ENCODE measurements around the gene COQ10B. TPM values are rescaled to one million over a fixed set of nuclear protein-coding genes. Genes with fewer than 3 reads are reported as not detected.

The COQ10B gene
- total and polyA plus RNA-seq, 4 donors, result 12.0 to 22.1 (median 16.5) TPM

DNA sequence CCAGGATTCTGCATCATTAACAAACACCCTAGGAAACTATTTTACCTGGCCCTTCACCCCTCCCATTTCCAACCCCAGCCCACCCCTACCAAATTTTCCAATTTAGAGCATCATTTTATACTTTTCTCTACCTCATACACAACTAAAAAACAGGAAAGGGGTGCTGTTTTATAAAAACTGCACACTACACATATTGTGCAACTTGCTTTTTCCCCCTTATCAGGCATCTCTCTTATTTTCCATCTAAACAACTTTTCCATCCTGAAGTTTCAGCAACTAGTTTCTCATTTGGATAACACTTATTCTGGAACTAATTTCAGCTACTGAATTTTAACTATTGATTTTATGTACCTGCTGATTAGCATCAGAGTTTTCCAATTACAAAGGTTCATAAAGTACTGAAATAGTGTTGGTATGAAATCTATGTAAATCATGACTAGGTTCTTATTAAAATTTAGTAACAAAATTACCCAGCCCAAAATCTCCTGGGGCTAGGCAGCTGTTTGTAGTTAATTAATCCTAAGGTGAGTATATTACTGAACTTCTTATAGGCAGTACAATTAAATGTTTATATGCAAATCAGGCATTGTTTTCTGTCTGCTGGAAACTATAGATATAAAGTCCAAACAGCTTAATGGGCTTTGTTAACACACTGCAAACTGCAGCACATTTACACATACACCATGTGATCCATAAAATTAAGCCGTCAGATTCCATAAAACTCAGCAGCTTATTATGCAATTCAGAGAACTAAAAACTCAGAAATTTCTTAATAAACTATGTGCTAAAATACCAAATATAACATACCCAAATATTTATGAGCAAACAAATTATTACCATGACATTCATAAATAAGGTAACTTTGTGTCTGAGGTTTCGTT, 26.4 kb upstream of the COQ10B start:
- 52% methylated on average over 2 of the region's 2 CpGs for WGBS
- Histone ChIP-seq H3K36me3 (ENCODE audit: control insufficient read depth in 4 of 4, insufficient read depth in 3 of 4, low read depth in 1 of 4, low read length in 3 of 4) (peaks cover 0 to 10% (median 4%) of the 10 kb centered on the region in 4 donors), H3K27me3 (ENCODE audit: control insufficient read depth in 4 of 4, insufficient read depth in 4 of 4, low read length in 3 of 4) (no peaks in the 10 kb centered on the region), H3K9me3 (ENCODE audit: control insufficient read depth in 4 of 4, low read length in 3 of 4) (no peaks in the 10 kb centered on the region), H3K4me3 (ENCODE audit: low read depth in 1 of 3, low read length in 3 of 3) (no peak overlapping the region), H3K4me1 (ENCODE audit: control insufficient read depth in 4 of 4, insufficient read depth in 4 of 4, low read length in 3 of 4) (peaks cover 21 to 52% (median 31%) of the 10 kb centered on the region in 4 donors), H3K9ac (ENCODE audit: low read depth in 1 of 2, low read length in 2 of 2) (no peak overlapping the region), H3K27ac (ENCODE audit: low read depth in 1 of 2, low read length in 2 of 2) (no peak overlapping the region)
- DNase-seq (ENCODE audit: low spot score), result no peak
- TF ChIP-seq, protein P1, sequence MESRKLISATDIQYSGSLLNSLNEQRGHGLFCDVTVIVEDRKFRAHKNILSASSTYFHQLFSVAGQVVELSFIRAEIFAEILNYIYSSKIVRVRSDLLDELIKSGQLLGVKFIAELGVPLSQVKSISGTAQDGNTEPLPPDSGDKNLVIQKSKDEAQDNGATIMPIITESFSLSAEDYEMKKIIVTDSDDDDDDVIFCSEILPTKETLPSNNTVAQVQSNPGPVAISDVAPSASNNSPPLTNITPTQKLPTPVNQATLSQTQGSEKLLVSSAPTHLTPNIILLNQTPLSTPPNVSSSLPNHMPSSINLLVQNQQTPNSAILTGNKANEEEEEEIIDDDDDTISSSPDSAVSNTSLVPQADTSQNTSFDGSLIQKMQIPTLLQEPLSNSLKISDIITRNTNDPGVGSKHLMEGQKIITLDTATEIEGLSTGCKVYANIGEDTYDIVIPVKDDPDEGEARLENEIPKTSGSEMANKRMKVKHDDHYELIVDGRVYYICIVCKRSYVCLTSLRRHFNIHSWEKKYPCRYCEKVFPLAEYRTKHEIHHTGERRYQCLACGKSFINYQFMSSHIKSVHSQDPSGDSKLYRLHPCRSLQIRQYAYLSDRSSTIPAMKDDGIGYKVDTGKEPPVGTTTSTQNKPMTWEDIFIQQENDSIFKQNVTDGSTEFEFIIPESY (IDR thresholded peaks at IDR 0.05), result no peak
- TF ChIP-seq, protein P2, sequence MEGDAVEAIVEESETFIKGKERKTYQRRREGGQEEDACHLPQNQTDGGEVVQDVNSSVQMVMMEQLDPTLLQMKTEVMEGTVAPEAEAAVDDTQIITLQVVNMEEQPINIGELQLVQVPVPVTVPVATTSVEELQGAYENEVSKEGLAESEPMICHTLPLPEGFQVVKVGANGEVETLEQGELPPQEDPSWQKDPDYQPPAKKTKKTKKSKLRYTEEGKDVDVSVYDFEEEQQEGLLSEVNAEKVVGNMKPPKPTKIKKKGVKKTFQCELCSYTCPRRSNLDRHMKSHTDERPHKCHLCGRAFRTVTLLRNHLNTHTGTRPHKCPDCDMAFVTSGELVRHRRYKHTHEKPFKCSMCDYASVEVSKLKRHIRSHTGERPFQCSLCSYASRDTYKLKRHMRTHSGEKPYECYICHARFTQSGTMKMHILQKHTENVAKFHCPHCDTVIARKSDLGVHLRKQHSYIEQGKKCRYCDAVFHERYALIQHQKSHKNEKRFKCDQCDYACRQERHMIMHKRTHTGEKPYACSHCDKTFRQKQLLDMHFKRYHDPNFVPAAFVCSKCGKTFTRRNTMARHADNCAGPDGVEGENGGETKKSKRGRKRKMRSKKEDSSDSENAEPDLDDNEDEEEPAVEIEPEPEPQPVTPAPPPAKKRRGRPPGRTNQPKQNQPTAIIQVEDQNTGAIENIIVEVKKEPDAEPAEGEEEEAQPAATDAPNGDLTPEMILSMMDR (IDR thresholded peaks at IDR 0.05; ENCODE audit: low read depth, low read length, missing input control), result no peak
- TF ChIP-seq YY1 (IDR thresholded peaks at IDR 0.05) (no peak), RAD21 (IDR thresholded peaks at IDR 0.05) (no peak), TAF1 (conservative IDR thresholded peaks at IDR 0.05) (no peak), JUND (IDR thresholded peaks at IDR 0.05) (no peak), NR2F2 (IDR thresholded peaks at IDR 0.05) (no peak), SP1 (IDR thresholded peaks at IDR 0.05) (no peak)
- TF ChIP-seq, protein P3, sequence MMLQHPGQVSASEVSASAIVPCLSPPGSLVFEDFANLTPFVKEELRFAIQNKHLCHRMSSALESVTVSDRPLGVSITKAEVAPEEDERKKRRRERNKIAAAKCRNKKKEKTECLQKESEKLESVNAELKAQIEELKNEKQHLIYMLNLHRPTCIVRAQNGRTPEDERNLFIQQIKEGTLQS (IDR thresholded peaks at IDR 0.05), result no peak
- TF ChIP-seq, protein P4, sequence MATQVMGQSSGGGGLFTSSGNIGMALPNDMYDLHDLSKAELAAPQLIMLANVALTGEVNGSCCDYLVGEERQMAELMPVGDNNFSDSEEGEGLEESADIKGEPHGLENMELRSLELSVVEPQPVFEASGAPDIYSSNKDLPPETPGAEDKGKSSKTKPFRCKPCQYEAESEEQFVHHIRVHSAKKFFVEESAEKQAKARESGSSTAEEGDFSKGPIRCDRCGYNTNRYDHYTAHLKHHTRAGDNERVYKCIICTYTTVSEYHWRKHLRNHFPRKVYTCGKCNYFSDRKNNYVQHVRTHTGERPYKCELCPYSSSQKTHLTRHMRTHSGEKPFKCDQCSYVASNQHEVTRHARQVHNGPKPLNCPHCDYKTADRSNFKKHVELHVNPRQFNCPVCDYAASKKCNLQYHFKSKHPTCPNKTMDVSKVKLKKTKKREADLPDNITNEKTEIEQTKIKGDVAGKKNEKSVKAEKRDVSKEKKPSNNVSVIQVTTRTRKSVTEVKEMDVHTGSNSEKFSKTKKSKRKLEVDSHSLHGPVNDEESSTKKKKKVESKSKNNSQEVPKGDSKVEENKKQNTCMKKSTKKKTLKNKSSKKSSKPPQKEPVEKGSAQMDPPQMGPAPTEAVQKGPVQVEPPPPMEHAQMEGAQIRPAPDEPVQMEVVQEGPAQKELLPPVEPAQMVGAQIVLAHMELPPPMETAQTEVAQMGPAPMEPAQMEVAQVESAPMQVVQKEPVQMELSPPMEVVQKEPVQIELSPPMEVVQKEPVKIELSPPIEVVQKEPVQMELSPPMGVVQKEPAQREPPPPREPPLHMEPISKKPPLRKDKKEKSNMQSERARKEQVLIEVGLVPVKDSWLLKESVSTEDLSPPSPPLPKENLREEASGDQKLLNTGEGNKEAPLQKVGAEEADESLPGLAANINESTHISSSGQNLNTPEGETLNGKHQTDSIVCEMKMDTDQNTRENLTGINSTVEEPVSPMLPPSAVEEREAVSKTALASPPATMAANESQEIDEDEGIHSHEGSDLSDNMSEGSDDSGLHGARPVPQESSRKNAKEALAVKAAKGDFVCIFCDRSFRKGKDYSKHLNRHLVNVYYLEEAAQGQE (IDR thresholded peaks at IDR 0.05), result no peak

DNA sequence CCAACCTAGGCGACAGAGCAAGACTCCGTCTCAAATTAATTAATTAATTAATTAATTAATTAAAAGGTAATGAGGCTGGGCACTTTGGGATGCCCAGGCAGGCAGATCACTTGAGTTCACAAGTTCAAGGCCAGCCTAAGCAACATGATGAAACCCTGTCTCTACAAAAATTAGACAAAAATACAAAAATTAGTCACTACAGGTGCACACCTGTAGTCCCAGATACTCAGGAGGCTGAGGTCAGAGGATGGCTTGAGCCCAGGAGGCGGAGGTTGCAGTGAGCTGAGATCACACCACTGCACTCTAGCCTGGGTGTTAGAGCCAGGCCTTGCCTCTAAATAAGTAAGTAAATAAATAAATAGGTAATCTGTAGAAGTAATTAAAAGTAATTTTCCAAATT, 25.4 kb upstream of the COQ10B start:
- Histone ChIP-seq H3K36me3 (ENCODE audit: control insufficient read depth in 4 of 4, insufficient read depth in 3 of 4, low read depth in 1 of 4, low read length in 3 of 4) (peaks cover 0 to 5% (median 2%) of the 10 kb centered on the region in 4 donors), H3K9me3 (ENCODE audit: control insufficient read depth in 4 of 4, low read length in 3 of 4) (no peaks in the 10 kb centered on the region), H3K4me3 (ENCODE audit: low read depth in 1 of 3, low read length in 3 of 3) (no peak overlapping the region), H3K4me1 (ENCODE audit: control insufficient read depth in 4 of 4, insufficient read depth in 4 of 4, low read length in 3 of 4) (peaks cover 24 to 62% (median 40%) of the 10 kb centered on the region in 4 donors), H3K27me3 (ENCODE audit: control insufficient read depth in 4 of 4, insufficient read depth in 4 of 4, low read length in 3 of 4) (no peaks in the 10 kb centered on the region), H3K27ac (ENCODE audit: low read depth in 1 of 2, low read length in 2 of 2) (no peak overlapping the region), H3K9ac (ENCODE audit: low read depth in 1 of 2, low read length in 2 of 2) (no peak overlapping the region)
- 95% methylated on average over 3 of the region's 3 CpGs for WGBS
- DNase-seq (ENCODE audit: low spot score), result no peak
- TF ChIP-seq, protein P2 (IDR thresholded peaks at IDR 0.05; ENCODE audit: low read depth, low read length, missing input control), result no peak
- TF ChIP-seq RAD21 (IDR thresholded peaks at IDR 0.05) (no peak), TAF1 (conservative IDR thresholded peaks at IDR 0.05) (no peak), HNF4G (IDR thresholded peaks at IDR 0.05) (no peak), GABPA (IDR thresholded peaks at IDR 0.05 in 1 of 2, conservative IDR thresholded peaks at IDR 0.05 in 1 of 2) (no peak), EGR1 (IDR thresholded peaks at IDR 0.05; ENCODE audit: low read depth in 2 of 2) (no peak), RXRA (IDR thresholded peaks at IDR 0.05) (no peak), YY1 (IDR thresholded peaks at IDR 0.05) (no peak), JUND (IDR thresholded peaks at IDR 0.05) (no peak), FOXA1 (IDR thresholded peaks at IDR 0.05) (no peak)
- TF ChIP-seq, protein P3 (IDR thresholded peaks at IDR 0.05), result no peak
- TF ChIP-seq, protein P5, sequence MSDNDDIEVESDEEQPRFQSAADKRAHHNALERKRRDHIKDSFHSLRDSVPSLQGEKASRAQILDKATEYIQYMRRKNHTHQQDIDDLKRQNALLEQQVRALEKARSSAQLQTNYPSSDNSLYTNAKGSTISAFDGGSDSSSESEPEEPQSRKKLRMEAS (IDR thresholded peaks at IDR 0.05), result no peak
